C4-2B (cell line): Measurements from ENCODE around the gene HBG2.

Experiments
- H3K27ac ChIP-seq: fragments of 450-650 bp; 2 replicates; pipeline ENCODE4 v1.5.1; 2017
- ZFX ChIP-seq: fragments of 450-650 bp; IDR thresholded peaks from 2 replicates; pipeline ENCODE4 v1.6.1; 2017
- TF ChIP-seq, protein P1 (sequence below): fragments of 450-650 bp; conservative IDR thresholded peaks from 2 replicates; pipeline ENCODE4 v1.5.1; 2017; ENCODE audit warnings: mild to moderate bottlenecking

HBG2 gene

DNA sequence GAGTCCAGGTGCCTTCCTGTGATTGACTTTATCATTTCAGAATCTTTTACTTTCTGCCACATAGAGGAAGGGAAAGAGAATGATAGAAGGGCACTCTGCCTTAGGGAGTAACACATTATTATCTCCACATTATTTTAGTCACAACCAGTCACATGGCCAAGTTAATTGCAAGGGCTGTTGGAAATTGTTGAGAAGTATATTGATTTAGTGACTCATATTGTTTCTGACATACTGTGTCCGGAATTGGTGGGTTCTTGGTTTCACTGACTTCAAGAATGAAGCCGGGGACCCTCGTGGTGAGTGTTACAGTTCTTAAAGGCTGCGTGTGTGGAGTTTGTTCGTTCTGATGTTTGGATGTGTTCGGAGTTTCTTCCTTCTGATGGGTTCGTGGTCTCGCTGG lies 38.4 kb upstream of the HBG2 start:
- TF ChIP-seq ZFX: no peak
- TF ChIP-seq, protein P1, sequence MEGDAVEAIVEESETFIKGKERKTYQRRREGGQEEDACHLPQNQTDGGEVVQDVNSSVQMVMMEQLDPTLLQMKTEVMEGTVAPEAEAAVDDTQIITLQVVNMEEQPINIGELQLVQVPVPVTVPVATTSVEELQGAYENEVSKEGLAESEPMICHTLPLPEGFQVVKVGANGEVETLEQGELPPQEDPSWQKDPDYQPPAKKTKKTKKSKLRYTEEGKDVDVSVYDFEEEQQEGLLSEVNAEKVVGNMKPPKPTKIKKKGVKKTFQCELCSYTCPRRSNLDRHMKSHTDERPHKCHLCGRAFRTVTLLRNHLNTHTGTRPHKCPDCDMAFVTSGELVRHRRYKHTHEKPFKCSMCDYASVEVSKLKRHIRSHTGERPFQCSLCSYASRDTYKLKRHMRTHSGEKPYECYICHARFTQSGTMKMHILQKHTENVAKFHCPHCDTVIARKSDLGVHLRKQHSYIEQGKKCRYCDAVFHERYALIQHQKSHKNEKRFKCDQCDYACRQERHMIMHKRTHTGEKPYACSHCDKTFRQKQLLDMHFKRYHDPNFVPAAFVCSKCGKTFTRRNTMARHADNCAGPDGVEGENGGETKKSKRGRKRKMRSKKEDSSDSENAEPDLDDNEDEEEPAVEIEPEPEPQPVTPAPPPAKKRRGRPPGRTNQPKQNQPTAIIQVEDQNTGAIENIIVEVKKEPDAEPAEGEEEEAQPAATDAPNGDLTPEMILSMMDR: no peak
- H3K27ac ChIP-seq: no peak overlapping the region

DNA sequence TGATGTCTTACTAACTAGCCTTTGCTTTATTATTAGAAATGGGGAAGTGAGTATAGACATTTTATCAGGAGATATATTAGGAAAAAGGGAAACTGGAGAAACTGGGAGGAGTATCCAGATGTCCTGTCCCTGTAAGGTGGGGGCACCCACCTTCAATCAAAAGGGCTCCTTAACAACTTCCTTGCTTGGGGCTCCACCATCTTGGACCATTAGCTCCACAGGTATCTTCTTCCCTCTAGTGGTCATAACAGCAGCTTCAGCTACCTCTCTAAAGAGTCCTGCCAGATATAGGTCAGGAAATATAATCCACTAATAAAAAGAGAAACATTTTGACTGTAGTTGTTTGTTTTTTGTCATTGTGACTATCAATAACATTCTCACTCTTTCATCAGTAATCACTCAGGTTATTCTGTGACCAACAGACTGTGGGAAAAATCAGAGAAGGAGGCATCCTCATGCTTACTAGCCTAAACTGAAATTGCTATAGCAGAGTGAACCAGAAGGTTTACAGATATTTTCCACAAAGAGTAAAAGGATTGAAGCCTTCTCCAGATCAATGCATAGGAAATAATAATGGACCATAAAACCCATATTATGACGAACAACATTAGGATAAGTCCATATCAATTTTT lies 36.7 kb upstream of the HBG2 start:
- no peak overlapping the region for H3K27ac ChIP-seq
- TF ChIP-seq, protein P1: peak; percentile 78
- TF ChIP-seq ZFX: no peak

- H3K27ac ChIP-seq: no peak overlapping the region
- no peak for TF ChIP-seq ZFX
- TF ChIP-seq, protein P1: no peak
Observed at GRCh38 chr11:5290106-5290505, 35.5 kb upstream of the HBG2 start.

DNA sequence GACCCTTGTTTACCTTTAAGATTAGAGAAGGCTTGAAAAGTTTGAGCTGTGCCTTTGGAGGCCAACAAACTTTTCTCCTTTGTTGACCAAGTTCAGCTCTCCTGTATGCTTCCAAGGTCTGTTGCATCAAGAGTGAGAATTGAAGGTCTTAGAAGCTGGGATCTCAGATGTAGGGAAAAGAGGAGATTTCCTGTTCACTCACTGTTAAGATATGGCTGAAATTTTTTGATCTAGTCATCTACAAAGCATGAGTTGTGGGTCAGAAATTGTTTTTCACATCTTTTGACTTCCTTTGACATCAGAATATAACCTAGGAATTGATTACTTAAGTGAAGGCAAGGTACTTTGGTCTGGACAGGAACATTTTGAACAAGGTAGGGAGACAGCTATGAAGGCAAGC lies 35.1 kb upstream of the HBG2 start:
- H3K27ac ChIP-seq: no peak overlapping the region
- TF ChIP-seq, protein P1: no peak
- TF ChIP-seq ZFX: no peak

GRCh38 chr11:5288906-5289550 lies 34.4 kb upstream of the HBG2 start:
- TF ChIP-seq ZFX: no peak
- TF ChIP-seq, protein P1: no peak
- no peak overlapping the region for H3K27ac ChIP-seq

DNA sequence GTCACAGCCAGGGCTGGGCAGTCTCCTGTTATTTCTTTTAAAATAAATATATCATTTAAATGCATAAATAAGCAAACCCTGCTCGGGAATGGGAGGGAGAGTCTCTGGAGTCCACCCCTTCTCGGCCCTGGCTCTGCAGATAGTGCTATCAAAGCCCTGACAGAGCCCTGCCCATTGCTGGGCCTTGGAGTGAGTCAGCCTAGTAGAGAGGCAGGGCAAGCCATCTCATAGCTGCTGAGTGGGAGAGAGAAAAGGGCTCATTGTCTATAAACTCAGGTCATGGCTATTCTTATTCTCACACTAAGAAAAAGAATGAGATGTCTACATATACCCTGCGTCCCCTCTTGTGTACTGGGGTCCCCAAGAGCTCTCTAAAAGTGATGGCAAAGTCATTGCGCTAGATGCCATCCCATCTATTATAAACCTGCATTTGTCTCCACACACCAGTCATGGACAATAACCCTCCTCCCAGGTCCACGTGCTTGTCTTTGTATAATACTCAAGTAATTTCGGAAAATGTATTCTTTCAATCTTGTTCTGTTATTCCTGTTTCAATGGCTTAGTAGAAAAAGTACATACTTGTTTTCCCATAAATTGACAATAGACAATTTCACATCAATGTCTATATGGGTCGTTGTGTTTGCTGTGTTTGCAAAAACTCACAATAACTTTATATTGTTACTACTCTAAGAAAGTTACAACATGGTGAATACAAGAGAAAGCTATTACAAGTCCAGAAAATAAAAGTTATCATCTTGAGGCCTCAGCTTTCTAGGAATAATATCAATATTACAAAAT lies 33.7 kb upstream of the HBG2 start:
- no peak for TF ChIP-seq ZFX
- TF ChIP-seq, protein P1: no peak
- no peak overlapping the region for H3K27ac ChIP-seq

DNA sequence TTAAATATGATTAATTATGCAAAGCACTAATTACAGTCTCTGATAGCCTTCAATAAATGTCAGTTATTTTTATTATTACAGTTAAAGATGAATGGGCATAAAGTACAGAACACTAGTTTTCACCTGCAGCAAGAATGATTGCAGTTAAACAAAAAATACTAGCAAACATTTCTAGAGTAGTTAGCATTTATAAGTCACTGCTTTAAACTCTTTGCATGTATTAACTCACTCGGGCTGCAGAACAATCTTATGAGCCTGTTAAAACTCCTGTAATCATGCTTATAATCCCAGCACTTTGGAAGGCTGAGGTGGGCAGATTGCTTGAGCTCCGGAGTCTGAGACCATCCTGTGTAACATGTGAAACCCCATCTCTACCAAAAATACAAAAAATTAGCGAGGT lies 32.3 kb upstream of the HBG2 start:
- no peak overlapping the region for H3K27ac ChIP-seq
- no peak for TF ChIP-seq ZFX
- TF ChIP-seq, protein P1: no peak
